AG09309 (cell line): ENCODE measurements around the gene ARFRP1.

Experiments
- DNase-seq: peaks from one replicate; pipeline ENCODE4 v3.0.0-alpha.2; 2010; ENCODE audit warnings: low read depth
- H3K4me3 ChIP-seq: 2 replicates; pipeline ENCODE4 v1.5.1; 2011; ENCODE audit warnings: mild to moderate bottlenecking, low read depth, low read length, moderate library complexity; ENCODE audit not compliant: control insufficient read depth
- TF ChIP-seq, protein P1 (sequence below): IDR thresholded peaks from 2 replicates; pipeline ENCODE4 v1.5.1; 2011; ENCODE audit warnings: mild to moderate bottlenecking, low read depth, low read length, inconsistent platforms; ENCODE audit not compliant: insufficient read depth, control insufficient read depth; ENCODE audit errors: missing control alignments

ARFRP1 gene

DNA sequence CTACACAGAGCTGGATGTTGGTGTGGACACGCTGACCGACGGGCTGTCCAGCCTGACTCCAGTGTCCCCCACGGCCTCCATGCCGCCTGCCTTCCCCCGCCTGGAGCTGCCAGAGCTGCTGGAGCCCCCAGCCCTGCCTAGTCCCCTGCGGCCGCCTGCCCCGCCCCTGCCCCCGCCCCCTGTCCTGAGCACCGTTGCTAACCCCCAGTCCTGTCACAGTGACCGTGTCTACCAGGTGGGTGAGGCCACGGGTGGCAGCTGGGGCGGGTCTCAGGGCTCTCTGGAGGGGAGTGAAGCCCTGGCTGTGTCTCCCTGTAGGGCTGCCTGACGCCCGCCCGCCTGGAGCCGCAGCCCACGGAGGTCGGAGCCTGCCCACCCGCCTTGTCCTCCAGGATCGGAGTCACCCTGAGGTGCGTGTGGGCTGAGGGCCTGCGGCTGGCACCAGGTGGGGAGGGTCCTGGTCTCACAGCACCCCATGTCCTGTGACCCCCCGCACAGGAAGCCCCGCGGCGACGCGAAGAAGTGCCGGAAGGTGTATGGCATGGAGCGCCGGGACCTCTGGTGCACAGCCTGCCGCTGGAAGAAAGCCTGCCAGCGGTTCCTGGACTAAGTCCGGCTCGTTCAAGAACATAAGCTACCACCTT, 34.7 kb upstream of the ARFRP1 start:
- H3K4me3 ChIP-seq: no peak overlapping the region
- TF ChIP-seq, protein P1, sequence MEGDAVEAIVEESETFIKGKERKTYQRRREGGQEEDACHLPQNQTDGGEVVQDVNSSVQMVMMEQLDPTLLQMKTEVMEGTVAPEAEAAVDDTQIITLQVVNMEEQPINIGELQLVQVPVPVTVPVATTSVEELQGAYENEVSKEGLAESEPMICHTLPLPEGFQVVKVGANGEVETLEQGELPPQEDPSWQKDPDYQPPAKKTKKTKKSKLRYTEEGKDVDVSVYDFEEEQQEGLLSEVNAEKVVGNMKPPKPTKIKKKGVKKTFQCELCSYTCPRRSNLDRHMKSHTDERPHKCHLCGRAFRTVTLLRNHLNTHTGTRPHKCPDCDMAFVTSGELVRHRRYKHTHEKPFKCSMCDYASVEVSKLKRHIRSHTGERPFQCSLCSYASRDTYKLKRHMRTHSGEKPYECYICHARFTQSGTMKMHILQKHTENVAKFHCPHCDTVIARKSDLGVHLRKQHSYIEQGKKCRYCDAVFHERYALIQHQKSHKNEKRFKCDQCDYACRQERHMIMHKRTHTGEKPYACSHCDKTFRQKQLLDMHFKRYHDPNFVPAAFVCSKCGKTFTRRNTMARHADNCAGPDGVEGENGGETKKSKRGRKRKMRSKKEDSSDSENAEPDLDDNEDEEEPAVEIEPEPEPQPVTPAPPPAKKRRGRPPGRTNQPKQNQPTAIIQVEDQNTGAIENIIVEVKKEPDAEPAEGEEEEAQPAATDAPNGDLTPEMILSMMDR: no peak
- no peak for DNase-seq

DNA sequence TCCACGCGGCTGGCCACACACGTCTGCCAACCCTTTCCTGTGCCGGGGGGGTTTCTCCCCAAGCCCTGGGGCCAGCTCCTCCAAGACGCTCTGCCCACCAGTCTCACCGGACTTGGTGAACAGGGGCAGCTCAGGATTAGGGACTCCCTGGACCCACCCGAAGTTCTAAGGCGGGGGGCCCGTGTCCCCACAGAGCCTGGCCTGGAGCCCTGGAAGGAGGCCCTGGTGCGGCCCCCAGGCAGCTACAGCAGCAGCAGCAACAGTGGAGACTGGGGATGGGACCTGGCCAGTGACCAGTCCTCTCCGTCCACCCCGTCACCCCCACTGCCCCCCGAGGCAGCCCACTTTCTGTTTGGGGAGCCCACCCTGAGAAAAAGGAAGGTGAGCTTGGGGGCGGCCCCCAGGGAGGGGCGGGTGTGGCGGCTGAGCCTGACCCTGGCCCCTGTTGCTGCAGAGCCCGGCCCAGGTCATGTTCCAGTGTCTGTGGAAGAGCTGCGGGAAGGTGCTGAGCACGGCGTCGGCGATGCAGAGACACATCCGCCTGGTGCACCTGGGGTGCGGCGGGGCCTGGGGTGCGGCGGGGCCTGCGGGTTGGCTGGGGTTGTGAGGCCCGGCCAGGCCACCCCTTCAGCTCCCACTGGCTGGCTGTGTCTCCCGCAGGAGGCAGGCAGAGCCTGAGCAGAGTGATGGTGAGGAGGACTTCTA, 34.1 kb upstream of the ARFRP1 start:
- peak overlapping the region; percentile 77 for H3K4me3 ChIP-seq
- DNase-seq: no peak
- TF ChIP-seq, protein P1: no peak

DNA sequence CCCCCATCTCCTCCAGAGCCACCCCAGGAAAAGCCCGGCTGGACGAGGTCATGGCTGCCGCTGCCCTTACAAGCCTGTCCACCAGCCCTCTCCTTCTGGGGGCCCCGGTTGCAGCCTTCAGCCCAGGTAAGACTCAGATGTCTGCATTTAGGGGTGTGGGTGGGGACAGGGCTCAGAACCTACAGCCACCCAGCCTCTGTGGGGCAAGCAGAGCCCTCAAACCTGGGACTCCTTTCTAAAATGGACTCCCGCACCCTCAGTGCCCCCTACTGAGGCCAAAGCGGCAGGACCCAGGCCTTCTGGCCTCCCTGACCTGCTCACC, 33.5 kb upstream of the ARFRP1 start:
- no peak for DNase-seq
- TF ChIP-seq, protein P1: no peak
- peak overlapping the region; percentile 77 for H3K4me3 ChIP-seq

DNA sequence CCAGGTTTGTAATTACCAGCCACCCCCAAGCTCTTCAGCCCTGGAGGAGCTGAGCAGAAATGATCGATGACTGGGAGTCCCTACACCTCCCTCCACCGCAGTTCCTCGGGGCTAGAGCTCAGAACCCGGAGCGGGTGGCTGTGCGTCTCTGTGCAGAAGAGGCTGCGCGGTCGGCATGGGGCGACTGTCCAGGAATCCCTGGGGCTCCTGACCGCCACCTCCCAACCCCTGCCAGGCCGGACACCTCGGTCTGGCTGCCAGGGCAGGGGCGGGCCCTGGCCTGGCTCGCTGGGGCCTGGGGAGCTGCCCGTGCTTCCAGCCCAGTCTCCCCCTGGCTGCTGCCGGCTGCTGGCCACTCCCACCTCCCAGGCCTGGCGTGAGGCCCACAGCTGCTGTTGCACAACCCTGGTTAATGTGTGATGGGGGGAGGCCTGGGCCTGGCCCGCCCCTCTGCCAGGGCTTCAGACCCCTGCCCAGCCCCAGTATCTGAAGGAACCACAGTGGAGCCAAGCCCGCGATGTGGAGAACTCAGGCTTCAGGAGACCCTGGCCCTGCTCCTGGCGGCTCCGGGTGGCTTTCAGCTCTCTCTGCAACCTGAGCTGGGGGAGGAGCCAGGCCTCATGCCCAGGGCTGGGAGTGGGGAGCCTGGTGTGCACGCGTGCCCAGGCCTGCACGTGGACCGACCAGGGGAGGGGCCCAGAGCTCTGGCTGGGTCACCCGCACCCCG, 33.0 kb upstream of the ARFRP1 start:
- TF ChIP-seq, protein P1: peak; percentile 28
- H3K4me3 ChIP-seq: peak overlapping the region; percentile 77
- peak; percentile 59 for DNase-seq

DNA sequence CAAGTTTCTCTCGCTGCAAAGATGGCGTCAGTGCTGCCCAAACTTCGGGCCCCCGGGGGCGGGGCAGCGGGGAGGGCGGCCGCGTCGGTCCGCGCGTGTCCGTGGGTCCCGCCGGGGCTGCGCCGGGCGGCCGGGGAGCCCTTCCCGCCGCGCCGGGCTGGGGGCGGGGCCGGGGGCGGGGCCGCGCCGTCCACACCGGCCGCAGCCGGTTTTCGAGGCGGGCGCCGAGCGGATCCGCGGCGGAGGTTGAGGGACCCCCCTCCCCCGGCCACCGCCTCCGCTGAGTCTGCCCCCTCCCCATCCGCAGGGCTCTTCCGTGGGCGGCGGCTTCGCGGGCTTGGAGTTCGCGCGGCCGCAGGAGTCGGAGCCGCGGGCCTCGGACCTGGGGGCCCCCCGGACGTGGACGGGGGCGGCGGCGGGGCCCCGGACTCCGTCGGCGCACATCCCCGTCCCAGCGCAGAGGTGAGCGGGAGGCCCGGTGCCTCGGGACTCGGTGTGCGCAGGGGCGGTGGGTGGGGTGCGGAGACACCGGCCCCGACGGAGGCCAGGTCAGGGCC, 32.4 kb upstream of the ARFRP1 start:
- TF ChIP-seq, protein P1: no peak
- DNase-seq: no peak
- peak overlapping the region; percentile 77 for H3K4me3 ChIP-seq

DNA sequence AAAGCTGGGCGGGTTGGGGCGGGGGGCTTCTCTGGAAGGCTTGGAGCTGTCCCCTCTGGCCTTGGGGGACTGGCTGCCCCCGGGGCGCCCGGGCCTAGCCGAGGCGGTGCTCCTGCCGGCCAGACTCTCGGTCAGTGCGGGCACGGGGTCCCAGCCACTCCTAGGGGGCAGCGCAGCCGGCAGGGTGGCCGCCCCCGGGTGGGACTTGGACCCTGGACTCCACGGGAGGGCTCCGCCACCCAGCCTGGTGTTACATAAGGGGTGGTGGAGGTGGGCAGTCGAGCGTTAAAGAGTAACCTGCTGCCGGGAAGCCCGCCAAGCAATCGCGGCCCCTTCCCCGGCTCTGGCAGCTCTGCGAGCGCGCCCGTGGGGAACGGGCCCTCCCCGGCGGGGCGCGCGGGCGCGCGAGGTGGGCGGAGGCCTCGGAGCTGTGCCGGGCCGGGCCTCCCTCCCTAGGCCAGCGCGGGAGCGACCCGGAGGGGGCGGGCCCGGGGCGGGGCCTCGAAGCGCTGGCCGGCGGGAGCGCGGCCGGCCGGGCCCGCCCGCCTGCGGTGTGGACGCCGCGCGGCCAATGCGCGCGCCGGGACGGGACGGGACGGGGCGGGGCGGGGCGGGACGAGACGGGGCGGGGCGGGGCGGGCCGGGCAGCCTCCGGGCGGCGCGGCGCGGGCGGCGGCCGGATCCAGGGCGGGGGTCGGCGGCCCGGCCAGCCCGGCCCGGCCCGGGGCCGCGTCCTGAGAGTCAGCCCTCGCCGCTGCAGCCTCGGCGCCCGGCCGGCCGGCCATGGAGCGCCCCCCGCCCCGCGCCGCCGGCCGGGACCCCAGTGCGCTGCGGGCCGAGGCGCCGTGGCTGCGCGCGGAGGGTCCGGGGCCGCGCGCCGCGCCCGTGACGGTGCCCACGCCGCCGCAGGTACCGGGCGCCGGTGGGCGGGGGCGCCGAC, 31.6 kb upstream of the ARFRP1 start, which contains the start of gene SLC2A4RG:
Gene SLC2A4RG, plus strand, starts transcription at position 647 of the 940 bp plus-strand sequence. Its CDS starts 137 bp downstream, at position 784.
- peak within 1 kb of the TSS; percentile 77 for H3K4me3 ChIP-seq
- TF ChIP-seq, protein P1: no peak
- DNase-seq: no peak
